Fibroblast of the aortic adventitia (primary cell): ENCODE measurements around the gene DIP2C. TPM values are rescaled to one million over a fixed set of nuclear protein-coding genes. Genes with fewer than 3 reads are reported as not detected.

Experiments used
- DNase-seq: peaks from one replicate; pipeline ENCODE4 v3.0.0-alpha.2; 2010; ENCODE audit warnings: low read depth
- H3K4me3 ChIP-seq: 2 replicates; pipeline ENCODE4 v1.5.1; 2011; ENCODE audit warnings: low read depth, mild to moderate bottlenecking, control low read depth, low read length, moderate library complexity
- total RNA-seq: library from RNA; depleted of rRNA; stranded (reverse); fragments of >200 nt; gene quantifications from 2 replicates; pipeline ENCODE4 v1.2.3, GENCODE V29; 2012; ENCODE audit warnings: low replicate concordance
- TF ChIP-seq, protein P1 (sequence below): IDR thresholded peaks from 2 replicates; pipeline ENCODE4 v1.5.1; 2011; ENCODE audit warnings: mild to moderate bottlenecking, low read length, control low read depth, inconsistent platforms; ENCODE audit not compliant: insufficient read depth

Gene DIP2C
- total RNA-seq, 1 donor = 15.7 TPM

DNA sequence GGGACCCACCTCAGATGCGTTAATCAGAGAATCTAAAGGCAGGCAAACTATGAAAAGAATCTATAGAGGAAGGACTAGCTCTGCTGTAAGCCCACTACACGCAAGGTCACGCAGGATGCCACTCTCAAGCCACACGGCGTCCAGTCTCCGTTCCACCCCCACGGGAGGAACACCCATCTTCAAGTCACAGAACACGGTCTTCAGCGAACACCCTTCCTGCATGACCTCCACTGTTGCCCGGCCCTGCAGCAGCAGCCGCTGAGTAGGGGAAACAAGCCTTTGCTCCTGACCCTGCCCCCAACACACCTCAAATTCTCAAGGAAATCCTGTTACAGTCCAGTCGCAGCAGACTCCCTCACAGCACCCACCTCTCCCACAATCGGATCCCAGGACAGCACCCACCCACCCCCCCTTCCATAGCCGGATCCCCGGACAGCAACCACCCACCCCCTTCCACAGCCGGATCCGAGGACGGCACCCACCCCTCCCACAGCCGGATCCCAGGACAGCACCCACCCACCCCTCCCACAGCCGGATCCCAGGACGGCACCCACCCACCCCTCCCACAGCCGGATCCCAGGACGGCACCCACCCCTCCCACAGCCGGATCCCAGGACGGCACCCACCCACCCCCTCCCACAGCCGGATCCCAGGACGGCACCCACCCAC, 133.7 kb downstream of the DIP2C start:
- no peak for DNase-seq
- TF ChIP-seq, protein P1, sequence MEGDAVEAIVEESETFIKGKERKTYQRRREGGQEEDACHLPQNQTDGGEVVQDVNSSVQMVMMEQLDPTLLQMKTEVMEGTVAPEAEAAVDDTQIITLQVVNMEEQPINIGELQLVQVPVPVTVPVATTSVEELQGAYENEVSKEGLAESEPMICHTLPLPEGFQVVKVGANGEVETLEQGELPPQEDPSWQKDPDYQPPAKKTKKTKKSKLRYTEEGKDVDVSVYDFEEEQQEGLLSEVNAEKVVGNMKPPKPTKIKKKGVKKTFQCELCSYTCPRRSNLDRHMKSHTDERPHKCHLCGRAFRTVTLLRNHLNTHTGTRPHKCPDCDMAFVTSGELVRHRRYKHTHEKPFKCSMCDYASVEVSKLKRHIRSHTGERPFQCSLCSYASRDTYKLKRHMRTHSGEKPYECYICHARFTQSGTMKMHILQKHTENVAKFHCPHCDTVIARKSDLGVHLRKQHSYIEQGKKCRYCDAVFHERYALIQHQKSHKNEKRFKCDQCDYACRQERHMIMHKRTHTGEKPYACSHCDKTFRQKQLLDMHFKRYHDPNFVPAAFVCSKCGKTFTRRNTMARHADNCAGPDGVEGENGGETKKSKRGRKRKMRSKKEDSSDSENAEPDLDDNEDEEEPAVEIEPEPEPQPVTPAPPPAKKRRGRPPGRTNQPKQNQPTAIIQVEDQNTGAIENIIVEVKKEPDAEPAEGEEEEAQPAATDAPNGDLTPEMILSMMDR = no peak

DNA sequence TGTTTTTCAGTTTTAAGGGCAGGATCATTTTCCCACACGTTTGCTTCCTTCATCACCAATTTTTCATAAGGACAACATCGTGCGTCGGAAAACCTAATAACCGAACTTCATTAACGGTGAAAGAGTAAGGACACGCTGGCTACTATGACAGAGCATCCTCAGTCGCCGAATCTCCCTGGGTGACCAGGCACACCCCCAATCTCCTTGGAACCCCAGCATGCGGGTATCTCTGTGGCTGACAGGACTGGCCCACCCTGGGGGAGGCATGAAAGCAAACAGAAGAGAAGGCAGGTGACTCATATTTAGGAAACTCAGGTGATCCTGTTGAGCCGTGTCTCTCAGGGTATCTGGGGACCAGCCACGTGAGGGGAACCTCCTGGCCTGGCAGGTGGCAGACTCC, 134.2 kb downstream of the DIP2C start:
- TF ChIP-seq, protein P1 = no peak
- no peak overlapping the region for H3K4me3 ChIP-seq
- no peak for DNase-seq

More for the DNA sequence above, 133.7 kb downstream of the DIP2C start:
- no peak overlapping the region for H3K4me3 ChIP-seq

DNA sequence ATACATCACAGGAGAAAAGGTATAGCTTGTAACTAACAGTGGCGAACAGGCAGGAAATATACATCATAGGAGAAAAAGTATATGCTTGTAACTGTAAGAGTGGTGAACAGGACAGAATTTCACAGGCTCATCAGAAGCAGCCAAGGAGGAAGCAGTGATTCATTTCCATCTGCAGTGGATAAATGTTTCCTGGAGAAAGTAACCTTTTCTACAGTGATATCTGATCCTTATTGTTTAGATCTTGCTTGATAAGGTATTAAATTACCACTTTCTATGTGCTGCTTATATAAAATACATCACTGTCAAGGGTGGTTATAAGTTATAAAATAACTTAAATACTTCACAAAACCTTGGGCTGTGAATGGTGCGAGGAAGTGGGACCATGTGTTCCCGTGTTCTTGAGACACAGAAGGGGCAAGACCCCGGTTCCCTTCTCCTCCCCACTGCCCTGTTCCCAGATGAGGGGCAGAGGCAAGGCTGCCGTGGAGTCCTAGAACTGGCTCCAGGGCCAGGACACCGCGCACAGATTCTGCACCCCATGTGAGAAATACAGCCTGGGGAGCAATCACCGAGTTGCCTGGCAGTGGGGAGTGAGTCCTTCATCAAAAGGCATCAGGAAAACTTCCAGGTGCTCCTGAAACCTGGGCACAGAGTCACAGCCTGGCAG, 135.2 kb downstream of the DIP2C start:
- DNase-seq = peak; percentile 47
- no peak overlapping the region for H3K4me3 ChIP-seq
- TF ChIP-seq, protein P1 = no peak

DNA sequence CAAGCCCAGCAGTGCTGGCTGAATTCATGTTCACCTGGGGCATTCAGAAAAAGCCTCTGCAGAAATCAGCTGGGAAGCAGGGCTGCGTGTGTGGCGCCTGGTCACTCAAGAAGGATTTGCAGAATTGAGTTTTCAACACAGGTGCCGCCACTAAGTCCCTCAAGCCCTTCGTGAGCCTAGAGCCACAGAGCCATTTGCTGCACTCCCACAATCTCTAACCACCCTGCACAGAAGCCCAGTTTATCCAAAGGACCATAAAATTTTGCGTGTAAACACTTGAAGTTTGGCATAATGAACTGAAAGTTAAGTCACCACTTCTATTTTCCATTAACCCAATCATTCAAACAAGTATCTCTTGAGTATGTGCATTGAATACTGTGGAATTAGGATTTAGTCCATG, 136.2 kb downstream of the DIP2C start:
- no peak overlapping the region for H3K4me3 ChIP-seq
- DNase-seq = no peak
- TF ChIP-seq, protein P1 = no peak

DNA sequence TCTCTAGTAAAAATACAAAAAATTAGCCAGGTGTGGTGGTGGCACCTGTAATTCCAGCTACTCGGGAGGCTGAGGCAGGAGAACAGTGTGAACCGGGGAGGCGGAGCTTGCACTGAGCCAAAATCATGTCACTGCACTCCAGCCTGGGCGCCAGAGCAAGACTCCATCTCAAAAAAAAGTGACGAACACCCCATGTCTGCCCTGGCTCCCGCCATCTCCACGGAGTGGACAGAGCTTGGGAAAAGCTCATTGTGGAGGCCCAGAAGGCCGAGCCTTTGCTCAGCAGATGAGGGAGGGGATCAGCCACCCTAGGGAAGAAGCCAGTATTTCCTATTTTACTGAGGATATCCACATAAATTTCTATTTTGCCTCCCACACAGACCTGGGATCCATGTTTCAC, 136.8 kb downstream of the DIP2C start:
- no peak overlapping the region for H3K4me3 ChIP-seq
- TF ChIP-seq, protein P1 = no peak
- no peak for DNase-seq

DNA sequence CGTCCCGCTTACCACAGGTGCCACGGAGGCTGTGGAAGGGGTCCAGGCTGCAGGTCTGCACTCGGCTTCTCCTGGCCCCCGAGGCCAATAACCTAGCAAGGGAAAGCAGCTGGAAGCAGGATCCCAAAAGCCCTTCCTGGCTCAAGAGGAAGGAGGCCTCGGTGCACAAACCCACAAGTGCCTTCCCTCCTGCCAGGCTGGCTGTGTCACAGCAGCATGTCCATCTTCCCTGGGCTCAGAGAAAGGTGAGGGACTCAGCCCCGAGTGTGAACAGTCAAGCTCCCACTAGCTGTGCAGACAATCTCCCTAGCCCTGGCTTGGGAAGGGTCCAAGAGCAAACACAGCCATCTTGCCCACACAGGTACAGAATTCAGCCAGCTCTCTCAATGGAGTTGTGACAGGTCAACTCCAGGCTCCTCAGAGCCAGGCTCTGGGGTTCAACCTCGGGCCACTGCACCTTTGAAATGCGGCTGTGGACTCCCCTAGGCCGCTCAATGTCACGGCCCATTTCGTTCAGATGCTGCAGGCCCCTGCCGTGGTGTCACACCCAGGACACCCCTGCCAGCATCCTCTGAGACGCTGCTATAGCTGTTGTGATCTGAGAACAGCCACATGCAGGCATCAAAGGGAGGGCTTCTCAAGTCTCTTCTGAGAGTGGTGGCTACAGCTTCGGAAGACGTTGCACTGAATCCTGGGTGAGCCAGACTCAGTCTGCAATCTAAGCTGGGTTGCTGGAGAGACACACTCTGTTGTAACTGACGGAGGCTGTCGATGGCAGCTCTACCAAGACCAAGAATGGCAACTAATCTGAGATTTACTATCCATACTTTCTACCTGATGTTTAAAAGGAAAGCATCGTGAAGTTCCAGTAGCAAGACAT, 137.9 kb downstream of the DIP2C start:
- H3K4me3 ChIP-seq = no peak overlapping the region
- DNase-seq = no peak
- TF ChIP-seq, protein P1 = no peak
